Measurements from ENCODE around the gene SIGLEC6.

DNA sequence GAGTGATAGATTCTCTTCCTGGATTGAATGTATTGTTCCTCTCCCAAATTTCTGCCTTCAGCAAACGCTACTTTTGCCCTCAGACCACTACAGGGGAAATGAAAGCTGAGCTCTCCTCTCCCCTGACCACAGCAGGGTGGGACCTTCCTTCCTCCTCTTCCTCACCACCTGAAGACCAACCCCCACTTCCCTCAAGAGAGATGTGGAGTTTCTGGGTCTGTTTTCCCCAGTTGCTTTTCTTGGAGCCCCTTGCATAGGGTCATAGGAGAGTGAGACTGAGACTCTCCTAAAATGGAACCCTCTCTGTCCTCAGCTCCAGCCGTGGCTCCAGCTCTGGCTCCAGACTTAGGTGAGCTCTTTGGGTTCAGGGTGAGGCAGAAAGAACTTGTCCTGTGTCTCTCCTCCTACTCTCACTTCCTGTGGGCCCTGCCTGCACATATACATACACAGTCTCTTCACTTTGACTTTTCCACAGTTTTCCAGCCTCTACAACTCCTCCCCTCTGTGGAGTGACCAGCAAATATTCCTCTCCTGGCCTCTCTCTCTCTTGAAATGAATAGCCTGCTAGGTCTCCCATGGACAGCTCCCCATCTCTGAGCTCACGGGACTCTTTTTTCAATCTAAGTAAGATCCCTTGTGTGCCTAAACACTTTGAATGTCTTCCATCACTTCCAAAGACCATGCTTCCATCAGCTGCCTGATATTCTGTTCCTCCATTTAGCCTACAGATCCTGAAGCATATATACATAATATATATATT is 20.4 kb upstream of the SIGLEC6 start:
- TF ChIP-seq, protein P1, sequence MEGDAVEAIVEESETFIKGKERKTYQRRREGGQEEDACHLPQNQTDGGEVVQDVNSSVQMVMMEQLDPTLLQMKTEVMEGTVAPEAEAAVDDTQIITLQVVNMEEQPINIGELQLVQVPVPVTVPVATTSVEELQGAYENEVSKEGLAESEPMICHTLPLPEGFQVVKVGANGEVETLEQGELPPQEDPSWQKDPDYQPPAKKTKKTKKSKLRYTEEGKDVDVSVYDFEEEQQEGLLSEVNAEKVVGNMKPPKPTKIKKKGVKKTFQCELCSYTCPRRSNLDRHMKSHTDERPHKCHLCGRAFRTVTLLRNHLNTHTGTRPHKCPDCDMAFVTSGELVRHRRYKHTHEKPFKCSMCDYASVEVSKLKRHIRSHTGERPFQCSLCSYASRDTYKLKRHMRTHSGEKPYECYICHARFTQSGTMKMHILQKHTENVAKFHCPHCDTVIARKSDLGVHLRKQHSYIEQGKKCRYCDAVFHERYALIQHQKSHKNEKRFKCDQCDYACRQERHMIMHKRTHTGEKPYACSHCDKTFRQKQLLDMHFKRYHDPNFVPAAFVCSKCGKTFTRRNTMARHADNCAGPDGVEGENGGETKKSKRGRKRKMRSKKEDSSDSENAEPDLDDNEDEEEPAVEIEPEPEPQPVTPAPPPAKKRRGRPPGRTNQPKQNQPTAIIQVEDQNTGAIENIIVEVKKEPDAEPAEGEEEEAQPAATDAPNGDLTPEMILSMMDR (IDR thresholded peaks at IDR 0.05) = no peak
- TF ChIP-seq POLR2A (IDR thresholded peaks at IDR 0.05) = no peak

Measured in esophagus squamous epithelium (tissue), 4 donors.